Thyroid gland (tissue), 4 donors: ENCODE measurements around the gene SERPINB6. TPM values are rescaled to one million over a fixed set of nuclear protein-coding genes. Genes with fewer than 3 reads are reported as not detected.
A peak's percentile ranks its signal among the peaks of the same experiment; 100 is the strongest.

Source experiments
- DNase-seq, 2 donors: peaks; one replicate each; pipeline ENCODE4 v3.0.0-alpha.2; 2019
- H3K27ac ChIP-seq, 3 donors: fragments of 200-600 bp; sonication (generic); 1 replicate in 2 of 3; 2 replicates in 1 of 3; pipeline ENCODE4 v1.5.1; 2016 to 2019; ENCODE audit warnings: mild to moderate bottlenecking in 1 of 3, moderate library complexity in 1 of 3
- H3K27me3 ChIP-seq: fragments of 200-600 bp; sonication (generic); one replicate; pipeline ENCODE4 v1.5.1; 2019
- H3K36me3 ChIP-seq, 2 donors: fragments of 200-600 bp; sonication (generic); one replicate each; pipeline ENCODE4 v1.5.1; 2016 to 2019
- H3K4me1 ChIP-seq, 2 donors: fragments of 200-600 bp; sonication (generic); one replicate each; pipeline ENCODE4 v1.5.1; 2017 to 2019
- H3K4me3 ChIP-seq, 3 donors: fragments of 200-600 bp; sonication (generic); replicated peaks in 1 of 3; 1 replicate in 2 of 3; 2 replicates in 1 of 3; pipeline ENCODE4 v1.5.1; 2016; ENCODE audit warnings: mild to moderate bottlenecking in 1 of 3
- H3K9me3 ChIP-seq: fragments of 200-600 bp; sonication (generic); one replicate; pipeline ENCODE4 v1.5.1; 2017
- POLR2A ChIP-seq, 2 donors: fragments of 450-650 bp; IDR thresholded peaks; one replicate each; pipeline ENCODE4 v1.6.1; 2017; ENCODE audit warnings: antibody characterized with exemption in 2 of 2, mild to moderate bottlenecking in 2 of 2, moderate library complexity in 1 of 2
- WGBS, 2 donors: methylation state at CpG; one replicate each; pipeline ENCODE4 v1.1.5; 2017; 5-methylcytosine and 5-hydroxymethylcytosine counted together
- intact Hi-C: fragments of 100-400 bp; cut with DNase I; formaldehyde crosslinking; loops from one replicate; pipeline ENCODE4 v1.15.1; 2023
- total RNA-seq, 4 donors: library from RNA; depleted of rRNA; stranded (reverse); fragments of >200 nt; gene quantifications; one replicate each; pipeline ENCODE4 v1.2.3, GENCODE V29; 2016
- TF ChIP-seq, protein P1 (sequence below), 6 experiments: fragments of 200-600 bp in 3 of 6; fragments of 450-650 bp in 3 of 6; sonication (generic) in 3 of 6; IDR thresholded peaks; one replicate each; pipeline ENCODE4 v1.5.1; 2016 to 2019; ENCODE audit warnings: antibody characterized with exemption in 6 of 6, mild to moderate bottlenecking in 2 of 6, inconsistent platforms in 1 of 6, moderate library complexity in 1 of 6

SERPINB6 gene
- total RNA-seq, 4 donors from 2014 or later = 151 to 210 (median 171) TPM

DNA sequence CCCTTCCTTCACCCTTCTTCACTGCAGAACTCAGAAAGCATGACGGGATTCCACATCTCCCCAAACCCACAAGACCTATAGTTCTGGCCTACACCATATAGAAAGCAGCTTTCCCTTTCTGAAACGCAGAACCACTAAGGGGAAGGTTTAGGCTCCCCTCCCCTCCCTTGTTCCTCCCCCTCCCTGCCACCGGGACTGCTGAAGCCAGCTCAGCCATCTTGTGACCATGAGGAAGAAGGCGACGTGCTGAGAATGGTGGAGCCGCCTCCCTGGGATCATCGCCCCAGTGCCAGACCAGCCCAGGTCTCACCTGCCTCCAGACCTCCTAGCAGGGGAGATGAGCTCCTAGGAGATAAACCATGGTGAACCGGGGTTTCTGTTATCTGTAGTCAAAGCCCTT is 19.6 kb downstream of the SERPINB6 start:
- Histone ChIP-seq H3K36me3 (peaks cover 15 to 18% of the 10 kb centered on the region in 2 donors), H3K4me3 (no peak overlapping the region), H3K4me1 (peaks cover 6 to 10% of the 10 kb centered on the region in 2 donors), H3K27ac (peak overlapping the region in 1 of 3 donors; percentile 72), H3K27me3 (no peaks in the 10 kb centered on the region), H3K9me3 (no peaks in the 10 kb centered on the region)
- DNase-seq = no peak
- 90 to 92% methylated on average over 8 of the region's 8 CpGs for WGBS, 2 donors
- intact Hi-C loops = loop anchor here (5.0 kb wide), 1 partner anchor 36 kb away; no protein-coding TSS in a partner anchor
- no peak for TF ChIP-seq POLR2A (IDR thresholded peaks at IDR 0.05)
- TF ChIP-seq, protein P1, sequence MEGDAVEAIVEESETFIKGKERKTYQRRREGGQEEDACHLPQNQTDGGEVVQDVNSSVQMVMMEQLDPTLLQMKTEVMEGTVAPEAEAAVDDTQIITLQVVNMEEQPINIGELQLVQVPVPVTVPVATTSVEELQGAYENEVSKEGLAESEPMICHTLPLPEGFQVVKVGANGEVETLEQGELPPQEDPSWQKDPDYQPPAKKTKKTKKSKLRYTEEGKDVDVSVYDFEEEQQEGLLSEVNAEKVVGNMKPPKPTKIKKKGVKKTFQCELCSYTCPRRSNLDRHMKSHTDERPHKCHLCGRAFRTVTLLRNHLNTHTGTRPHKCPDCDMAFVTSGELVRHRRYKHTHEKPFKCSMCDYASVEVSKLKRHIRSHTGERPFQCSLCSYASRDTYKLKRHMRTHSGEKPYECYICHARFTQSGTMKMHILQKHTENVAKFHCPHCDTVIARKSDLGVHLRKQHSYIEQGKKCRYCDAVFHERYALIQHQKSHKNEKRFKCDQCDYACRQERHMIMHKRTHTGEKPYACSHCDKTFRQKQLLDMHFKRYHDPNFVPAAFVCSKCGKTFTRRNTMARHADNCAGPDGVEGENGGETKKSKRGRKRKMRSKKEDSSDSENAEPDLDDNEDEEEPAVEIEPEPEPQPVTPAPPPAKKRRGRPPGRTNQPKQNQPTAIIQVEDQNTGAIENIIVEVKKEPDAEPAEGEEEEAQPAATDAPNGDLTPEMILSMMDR (IDR thresholded peaks at IDR 0.05) = no peak

DNA sequence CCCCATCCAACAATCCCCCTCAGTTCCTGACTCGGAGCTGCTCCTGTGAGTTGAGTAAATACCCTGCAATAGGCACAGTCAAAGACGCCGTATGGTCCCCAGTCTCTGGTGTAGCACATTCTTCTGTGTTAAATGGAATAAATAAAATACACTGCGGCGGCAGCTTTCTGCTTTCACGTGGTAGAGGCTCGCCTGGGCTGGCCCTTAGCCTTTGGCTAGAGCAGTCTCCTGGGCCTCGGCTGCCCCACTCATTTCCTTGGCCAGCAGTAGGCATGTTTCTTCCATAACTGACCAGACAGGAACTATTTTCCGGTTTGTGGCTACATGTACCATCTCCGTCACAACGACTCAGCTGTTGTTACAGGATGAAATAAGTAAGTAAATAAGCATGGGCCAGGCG is 20.7 kb downstream of the SERPINB6 start:
- no peak for DNase-seq
- no peak overlapping the region for H3K27ac ChIP-seq
- intact Hi-C loops = loop anchor here (5.0 kb wide), 1 partner anchor 37 kb away; no protein-coding TSS in a partner anchor
- H3K4me1 ChIP-seq = peaks cover 5 to 10% of the 10 kb centered on the region in 2 donors
- no peaks in the 10 kb centered on the region for H3K9me3 ChIP-seq
- TF ChIP-seq, protein P1 (IDR thresholded peaks at IDR 0.05) = no peak
- TF ChIP-seq POLR2A (IDR thresholded peaks at IDR 0.05) = no peak
- no peaks in the 10 kb centered on the region for H3K27me3 ChIP-seq
- H3K4me3 ChIP-seq = no peak overlapping the region
- 86 to 95% methylated on average over 12 of the region's 12 CpGs for WGBS, 2 donors
- H3K36me3 ChIP-seq = peaks cover 15 to 18% of the 10 kb centered on the region in 2 donors

DNA sequence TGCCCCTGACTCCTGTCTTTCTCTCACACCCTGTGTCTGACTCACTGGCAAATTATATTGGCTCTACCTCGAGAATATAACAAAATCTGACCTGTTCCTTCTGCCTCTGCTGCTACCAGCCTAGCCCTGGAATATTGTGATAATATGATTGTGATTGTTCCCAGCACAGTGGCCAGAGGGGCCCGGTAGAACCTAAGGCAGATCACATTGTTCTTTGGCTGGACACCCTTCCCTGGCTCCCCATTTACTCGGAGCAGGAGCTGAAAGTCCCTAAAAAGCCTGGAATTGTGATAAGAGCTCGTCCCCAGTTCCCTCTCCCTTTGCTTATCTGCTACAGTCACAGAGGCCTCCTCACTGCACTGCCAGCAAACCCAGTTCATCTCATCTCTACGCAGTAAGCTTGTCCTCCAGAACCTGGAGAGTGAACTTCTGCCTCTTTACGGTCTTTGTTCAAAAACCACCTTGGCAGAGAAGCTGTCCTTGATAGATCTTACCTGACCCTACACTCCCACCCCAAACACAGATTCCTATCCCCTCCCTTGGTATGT is 21.8 kb downstream of the SERPINB6 start:
- no peak overlapping the region for H3K4me3 ChIP-seq
- H3K36me3 ChIP-seq = peaks cover 15 to 18% of the 10 kb centered on the region in 2 donors
- no peaks in the 10 kb centered on the region for H3K9me3 ChIP-seq
- 81 to 89% methylated on average over 6 of the region's 6 CpGs for WGBS, 2 donors
- TF ChIP-seq, protein P1 (IDR thresholded peaks at IDR 0.05) = no peak
- TF ChIP-seq POLR2A (IDR thresholded peaks at IDR 0.05) = no peak
- no peaks in the 10 kb centered on the region for H3K27me3 ChIP-seq
- no peak overlapping the region for H3K27ac ChIP-seq
- no peak for DNase-seq
- H3K4me1 ChIP-seq = peaks cover 5 to 10% of the 10 kb centered on the region in 2 donors
- intact Hi-C loops = loop anchor here (5.0 kb wide), 1 partner anchor 38 kb away; no protein-coding TSS in a partner anchor

DNA sequence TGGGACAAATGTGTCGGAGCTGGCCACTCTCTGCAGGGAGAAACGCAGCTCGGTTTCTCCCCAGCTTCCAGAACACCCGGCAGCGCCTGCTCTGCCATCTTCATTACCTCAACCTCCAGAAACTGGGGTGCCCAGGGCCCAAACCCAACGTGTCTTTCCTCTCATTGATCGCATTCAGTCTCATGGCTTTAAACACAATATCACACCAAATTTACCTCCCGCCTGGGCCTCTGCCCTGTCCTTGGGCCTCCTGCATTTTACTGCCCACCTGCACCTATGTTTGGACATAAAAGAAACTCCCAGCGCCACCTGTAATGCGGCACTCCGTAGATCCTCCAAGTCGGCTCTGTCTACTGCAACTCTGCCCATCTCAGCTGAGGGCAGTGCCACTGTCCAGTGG is 22.2 kb downstream of the SERPINB6 start:
- Histone ChIP-seq H3K36me3 (peaks cover 15 to 18% of the 10 kb centered on the region in 2 donors), H3K4me3 (no peak overlapping the region), H3K27ac (no peak overlapping the region), H3K27me3 (no peaks in the 10 kb centered on the region), H3K9me3 (no peaks in the 10 kb centered on the region), H3K4me1 (peaks cover 5 to 10% of the 10 kb centered on the region in 2 donors)
- 95 to 97% methylated on average over 12 of the region's 12 CpGs for WGBS, 2 donors
- TF ChIP-seq, protein P1 (IDR thresholded peaks at IDR 0.05) = no peak
- TF ChIP-seq POLR2A (IDR thresholded peaks at IDR 0.05) = no peak
- no peak for DNase-seq
- intact Hi-C loops = no loop called here

DNA sequence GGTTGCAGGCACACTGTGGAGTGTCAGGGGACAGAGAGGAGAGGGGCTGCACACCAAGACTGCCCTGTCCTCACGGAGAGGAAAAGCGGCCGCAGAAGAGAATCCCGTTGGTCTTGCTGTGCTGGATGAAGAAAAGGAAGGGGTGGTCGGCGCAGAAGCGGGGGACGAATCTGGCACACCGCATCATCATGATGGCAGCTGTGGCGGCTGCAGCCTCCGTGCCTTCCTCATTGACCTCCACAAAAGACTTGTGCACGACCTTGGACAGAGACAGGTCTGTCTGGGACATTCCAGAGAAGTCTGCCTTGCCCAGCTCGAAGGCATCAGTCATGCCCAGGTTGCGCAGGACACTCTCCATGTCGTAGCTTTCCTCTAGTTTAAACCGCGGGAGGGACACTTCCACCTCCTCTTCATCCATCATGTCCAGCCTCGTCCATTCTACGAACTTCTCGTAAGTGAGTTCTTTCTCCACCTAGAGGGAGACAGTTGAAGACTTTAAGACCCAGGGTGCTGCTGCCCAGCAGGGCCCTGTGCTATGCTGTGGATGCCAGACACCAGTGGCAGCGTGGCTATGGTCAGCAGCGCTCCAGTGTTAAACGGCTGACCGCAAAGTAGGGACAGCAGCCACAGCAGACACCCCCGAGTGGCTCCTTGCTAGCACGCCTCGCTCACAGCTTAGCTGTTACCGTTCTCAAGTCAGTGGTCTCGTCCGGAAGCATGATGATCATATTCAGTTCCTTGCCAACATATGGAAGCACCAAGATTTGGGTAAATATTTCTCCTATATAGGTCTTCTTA is 22.9 kb downstream of the SERPINB6 start:
- TF ChIP-seq, protein P1 (IDR thresholded peaks at IDR 0.05) = no peak
- no peak for TF ChIP-seq POLR2A (IDR thresholded peaks at IDR 0.05)
- H3K4me3 ChIP-seq = no peak overlapping the region
- WGBS, 2 donors = 91 to 95% methylated on average over 30 of the region's 30 CpGs
- H3K9me3 ChIP-seq = no peaks in the 10 kb centered on the region
- no peak overlapping the region for H3K27ac ChIP-seq
- H3K36me3 ChIP-seq = peaks cover 15 to 18% of the 10 kb centered on the region in 2 donors
- H3K27me3 ChIP-seq = no peaks in the 10 kb centered on the region
- intact Hi-C loops = no loop called here
- DNase-seq = no peak
- H3K4me1 ChIP-seq = peaks cover 5 to 10% of the 10 kb centered on the region in 2 donors
